HS-27A (cell line): Measurements from ENCODE around the gene REEP3.

Source experiments
- DNase-seq: peaks from one replicate; pipeline ENCODE4 v3.0.0-alpha.2; 2012; ENCODE audit warnings: low read depth, missing footprints

Gene REEP3

GRCh38 chr10:63506554-63506953, 14.6 kb upstream of the REEP3 start:
- no peak for DNase-seq

- DNase-seq: no peak
These were observed 6.0 kb upstream of the REEP3 start for GRCh38 chr10:63515002-63515763.

- no peak for DNase-seq
These were observed 5.0 kb upstream of the REEP3 start for GRCh38 chr10:63516207-63516606.

- DNase-seq: no peak
These were observed 2.4 kb upstream of the REEP3 start for GRCh38 chr10:63518690-63519288.

- DNase-seq: peak; percentile 34
These were observed 445 bp downstream of the REEP3 start for GRCh38 chr10:63521416-63522276.

- no peak for DNase-seq
These were observed 1.1 kb downstream of the REEP3 start for GRCh38 chr10:63522277-63522687.

- DNase-seq: no peak
These were observed 1.8 kb downstream of the REEP3 start for GRCh38 chr10:63522995-63523394.

GRCh38 chr10:63525021-63525420, 3.8 kb downstream of the REEP3 start:
- DNase-seq: no peak

- DNase-seq: no peak
These were observed 6.2 kb downstream of the REEP3 start for GRCh38 chr10:63527401-63527800.

- no peak for DNase-seq
These were observed 7.0 kb downstream of the REEP3 start for GRCh38 chr10:63528084-63528744.

GRCh38 chr10:63530409-63530808, 9.2 kb downstream of the REEP3 start:
- no peak for DNase-seq

- DNase-seq: no peak
These were observed 13.5 kb downstream of the REEP3 start for GRCh38 chr10:63534723-63535122.

GRCh38 chr10:63536698-63537097, 15.5 kb downstream of the REEP3 start:
- DNase-seq: no peak

- no peak for DNase-seq
These were observed 16.3 kb downstream of the REEP3 start for GRCh38 chr10:63537536-63537935.

- no peak for DNase-seq
These were observed 18.2 kb downstream of the REEP3 start for GRCh38 chr10:63539377-63539776.

- DNase-seq: no peak
These were observed 18.8 kb downstream of the REEP3 start for GRCh38 chr10:63539994-63540393.

GRCh38 chr10:63542835-63543575, 21.8 kb downstream of the REEP3 start:
- no peak for DNase-seq

- DNase-seq: no peak
These were observed 22.4 kb downstream of the REEP3 start for GRCh38 chr10:63543576-63543962.

GRCh38 chr10:63544418-63544817, 23.2 kb downstream of the REEP3 start:
- no peak for DNase-seq

GRCh38 chr10:63547628-63548360, 26.6 kb downstream of the REEP3 start:
- no peak for DNase-seq

GRCh38 chr10:63548860-63549259, 27.7 kb downstream of the REEP3 start:
- DNase-seq: no peak
